AG08396 (cell line): ENCODE results near the gene FETUB.
A peak's percentile ranks its signal among the peaks of the same experiment; 100 is the strongest.

ENCODE experiments used
- DNase-seq: peaks from one replicate; pipeline ENCODE4 v3.0.0; 2012; ENCODE audit warnings: low spot score, mixed read lengths

The FETUB gene

GRCh38 chr3:186636536-186636935 lies 3.7 kb upstream of the FETUB start:
- DNase-seq, result no peak

- DNase-seq, result no peak
Measured at GRCh38 chr3:186637686-186638085, 2.5 kb upstream of the FETUB start.

- DNase-seq, result no peak
Measured at GRCh38 chr3:186638259-186638658, 1.9 kb upstream of the FETUB start.

- peak; percentile 12 for DNase-seq
Measured at GRCh38 chr3:186640473-186640818, 247 bp downstream of the FETUB start.

- DNase-seq, result no peak
Measured at GRCh38 chr3:186640929-186641328, 730 bp downstream of the FETUB start.

- no peak for DNase-seq
Measured at GRCh38 chr3:186642014-186642413, 1.8 kb downstream of the FETUB start.

GRCh38 chr3:186643493-186643892 lies 3.3 kb downstream of the FETUB start:
- no peak for DNase-seq

GRCh38 chr3:186644683-186645082 lies 4.5 kb downstream of the FETUB start:
- no peak for DNase-seq

- DNase-seq, result no peak
Measured at GRCh38 chr3:186646106-186646505, 5.9 kb downstream of the FETUB start.

GRCh38 chr3:186646841-186647240 lies 6.6 kb downstream of the FETUB start:
- DNase-seq, result no peak

GRCh38 chr3:186648851-186649250 lies 8.7 kb downstream of the FETUB start:
- DNase-seq, result no peak

- DNase-seq, result no peak
Measured at GRCh38 chr3:186651678-186652215, 11.5 kb downstream of the FETUB start.

- no peak for DNase-seq
Measured at GRCh38 chr3:186653080-186653707, 13.0 kb downstream of the FETUB start.

GRCh38 chr3:186653984-186654383 lies 13.8 kb downstream of the FETUB start:
- no peak for DNase-seq

- DNase-seq, result no peak
Measured at GRCh38 chr3:186663361-186664118, 23.3 kb downstream of the FETUB start.

GRCh38 chr3:186664119-186664495 lies 23.9 kb downstream of the FETUB start:
- DNase-seq, result no peak

- no peak for DNase-seq
Measured at GRCh38 chr3:186664506-186664905, 24.3 kb downstream of the FETUB start.

- no peak for DNase-seq
Measured at GRCh38 chr3:186665625-186666188, 25.5 kb downstream of the FETUB start, which contains the start of gene HRG. Gene HRG, plus strand, starts transcription at chr3:186666014. Its CDS starts 18 bp downstream, at chr3:186666032.

GRCh38 chr3:186668426-186668825 lies 28.2 kb downstream of the FETUB start:
- no peak for DNase-seq

- no peak for DNase-seq
Measured at GRCh38 chr3:186669378-186670084, 29.3 kb downstream of the FETUB start.

- DNase-seq, result no peak
Measured at GRCh38 chr3:186670155-186670554, 30.0 kb downstream of the FETUB start.

- DNase-seq, result no peak
Measured at GRCh38 chr3:186671051-186671450, 30.9 kb downstream of the FETUB start.

GRCh38 chr3:186678604-186679003 lies 38.4 kb downstream of the FETUB start:
- no peak for DNase-seq
